Cerebellar nuclear complex (tissue), 1 donor: ENCODE results near the gene TPM2.

Source experiments
- DNase-seq, 2 experiments: peaks; one replicate each; lab custom pipeline; 2025; lab: John Stamatoyannopoulos, UW

The TPM2 gene

DNA sequence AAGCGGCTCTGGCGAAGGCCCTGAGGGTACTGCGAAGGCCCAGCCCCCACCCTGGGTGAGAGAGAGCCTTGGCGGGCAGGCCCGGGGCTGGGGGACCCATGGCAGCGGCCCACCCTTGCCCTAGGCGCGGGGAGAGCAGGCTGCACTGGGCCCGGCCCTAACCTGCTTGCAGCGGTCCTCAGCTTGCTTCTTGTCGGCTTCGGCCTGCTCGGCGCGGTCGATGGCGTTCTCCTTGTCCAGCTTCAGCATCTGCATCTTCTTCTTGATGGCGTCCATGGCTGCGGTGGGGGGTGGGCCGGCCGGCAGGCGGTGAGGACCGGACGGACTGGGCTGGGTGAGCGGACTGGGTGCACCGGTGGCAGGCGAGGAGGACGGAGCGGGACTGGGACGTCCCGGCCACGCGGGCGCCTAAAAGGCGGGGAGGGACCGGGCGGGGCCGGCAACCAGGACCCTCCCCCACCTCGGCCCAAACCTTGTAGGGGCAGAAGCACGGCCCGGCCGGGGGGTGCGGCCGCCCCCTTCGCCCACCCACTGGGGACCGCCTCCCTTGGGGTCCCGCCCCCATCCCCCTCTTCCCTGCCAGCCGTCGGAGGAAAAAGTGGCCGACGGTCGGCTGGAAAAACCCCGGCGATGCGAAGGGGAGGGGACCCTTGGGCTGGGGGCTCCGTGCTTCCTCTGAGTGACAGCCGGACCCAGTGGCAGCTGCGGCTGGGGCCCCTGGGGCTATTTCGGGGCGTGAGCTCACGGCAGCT, at the start of gene TPM2:
Gene TPM2, minus strand, starts transcription at position 384 of the 752 bp plus-strand sequence. Its CDS starts 108 bp downstream, at position 276.
- DNase-seq = no peak

DNA sequence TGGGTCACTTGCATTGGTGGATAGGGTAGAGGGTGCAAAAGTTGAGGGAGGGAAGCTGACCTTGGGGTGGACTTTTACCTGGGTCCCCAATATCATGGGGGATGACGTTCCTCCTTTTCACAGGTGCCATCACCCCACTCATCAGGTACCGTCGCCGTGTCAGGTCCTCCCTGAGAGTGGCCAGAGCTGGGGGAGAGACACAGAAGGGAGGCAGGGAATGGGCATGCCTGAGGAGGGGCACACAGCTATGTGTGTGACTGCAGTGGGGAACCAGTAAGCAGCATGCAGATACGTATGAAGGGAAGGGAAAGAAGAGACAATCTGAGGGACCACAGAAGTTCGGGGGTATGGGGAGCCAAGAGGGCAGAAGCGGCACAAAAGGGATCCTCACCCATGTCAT, 49.2 kb upstream of the TPM2 start:
- DNase-seq = no peak

DNA sequence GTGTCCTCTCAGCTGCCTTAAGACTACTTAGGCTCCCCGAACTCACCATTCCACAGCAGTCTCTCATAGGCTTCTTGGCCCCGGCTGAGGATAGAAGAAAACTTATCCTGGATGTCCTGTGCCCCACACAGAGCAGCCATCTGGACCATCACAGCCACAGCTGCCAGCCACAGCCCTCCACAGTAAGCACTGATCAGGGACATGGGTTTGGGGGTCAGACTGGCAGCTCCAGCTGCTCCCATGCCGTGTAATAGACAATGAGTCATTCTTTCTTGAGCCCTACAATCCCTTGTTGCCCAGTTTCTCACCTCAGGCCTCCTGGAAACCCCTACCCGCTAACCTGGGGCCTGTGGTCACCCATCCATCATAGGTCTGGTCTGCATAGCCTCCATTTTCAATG, 48.5 kb upstream of the TPM2 start:
- DNase-seq = no peak

DNA sequence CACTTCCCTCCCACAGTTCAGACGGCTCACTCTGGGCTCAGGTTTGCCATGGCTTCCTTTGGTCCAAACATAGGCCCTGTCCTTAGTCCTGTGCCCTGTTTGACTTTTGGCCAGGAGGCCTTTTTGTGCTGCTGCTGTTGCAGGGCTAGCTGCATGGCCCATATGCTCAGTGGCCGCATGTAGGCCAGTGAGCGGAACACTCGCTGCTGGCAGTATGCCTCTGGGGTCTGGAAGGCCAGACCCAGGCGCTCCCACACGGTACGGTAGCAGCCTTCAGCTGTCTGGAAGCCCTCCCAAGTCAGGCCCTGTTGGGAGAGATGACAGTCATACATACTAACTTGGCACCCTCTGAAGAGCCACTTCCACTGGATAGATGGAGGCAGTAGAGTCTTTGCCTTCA, 47.4 kb upstream of the TPM2 start:
- no peak for DNase-seq

DNA sequence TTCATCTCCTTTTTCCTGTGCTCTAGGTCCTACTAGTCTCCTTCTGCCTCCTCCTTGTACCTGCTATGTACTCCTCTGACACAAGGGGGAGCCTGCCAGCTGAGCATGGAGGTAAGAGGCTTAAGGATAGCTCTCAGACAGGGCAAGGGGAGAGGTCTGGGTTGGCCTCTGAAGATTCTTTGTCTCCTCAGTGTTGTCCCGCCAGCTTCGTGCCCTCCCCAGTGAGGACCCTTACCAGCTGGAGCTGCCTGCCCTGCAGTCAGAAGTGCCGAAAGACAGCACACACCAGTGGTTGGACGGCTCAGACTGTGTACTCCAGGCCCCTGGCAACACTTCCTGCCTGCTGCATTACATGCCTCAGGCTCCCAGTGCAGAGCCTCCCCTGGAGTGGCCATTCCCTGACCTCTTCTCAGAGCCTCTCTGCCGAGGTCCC, 46.5 kb upstream of the TPM2 start:
- no peak for DNase-seq

DNA sequence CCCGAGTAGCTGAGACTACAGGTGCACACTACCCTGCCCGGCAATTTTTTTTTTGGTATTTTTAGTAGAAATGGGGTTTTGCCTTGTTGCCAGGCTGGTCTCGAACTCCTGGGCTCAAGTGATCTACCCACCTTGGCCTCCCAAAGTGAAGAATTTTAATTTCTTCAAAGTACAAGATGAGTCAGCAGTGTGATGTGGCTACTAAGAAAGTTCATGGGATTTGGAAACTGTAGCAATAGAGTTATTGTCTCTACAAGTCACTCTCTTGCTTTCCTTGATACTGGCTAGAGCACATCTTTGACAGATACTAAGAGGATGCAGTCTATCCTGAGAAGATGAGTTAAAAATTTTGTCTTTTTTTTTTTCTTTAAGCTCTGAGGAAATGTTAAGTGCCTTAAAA, 44.4 kb upstream of the TPM2 start:
- no peak for DNase-seq

- no peak for DNase-seq
These were observed 43.2 kb upstream of the TPM2 start for GRCh38 chr9:35732800-35733541.

DNA sequence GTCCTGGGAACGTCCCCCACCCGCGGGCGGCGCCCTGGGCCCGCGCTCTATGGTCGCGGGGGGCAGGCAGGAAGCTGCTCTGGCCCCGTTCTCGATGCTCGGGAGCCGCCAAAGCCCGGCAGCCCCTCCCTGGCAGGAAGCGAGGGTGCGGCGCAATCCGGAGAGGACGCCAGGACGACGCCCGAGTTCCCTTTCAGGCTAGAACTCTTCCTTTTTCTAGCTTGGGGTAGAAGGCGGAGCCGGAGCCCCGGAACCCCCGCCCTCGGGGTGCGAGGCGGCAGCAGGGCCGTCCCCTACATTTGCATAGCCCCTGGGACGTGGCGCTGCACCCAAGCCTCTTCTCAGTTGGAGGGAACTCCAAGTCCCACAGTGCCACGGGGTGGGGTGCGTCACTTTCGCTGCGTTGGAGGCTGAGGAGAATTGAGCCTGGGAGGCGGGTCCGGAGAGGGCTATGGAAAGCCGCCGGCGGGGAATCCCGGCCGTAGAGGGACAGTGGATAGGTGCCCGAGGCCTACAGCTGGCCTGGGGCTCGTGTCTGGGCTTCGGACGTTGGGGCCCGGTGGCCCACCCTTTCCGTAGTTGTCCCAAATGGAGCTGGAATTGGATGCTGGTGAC, 42.6 kb upstream of the TPM2 start, which contains the start of the genes CREB3 and TLN1:
Gene CREB3, plus strand, starts transcription at position 482 of the 615 bp plus-strand sequence. Its CDS starts 107 bp downstream, at position 589.
Gene TLN1, minus strand, starts transcription at position 11 of the 615 bp plus-strand sequence. CDS start 6,501 bp downstream, outside the sequence.
- DNase-seq = peak; percentile 88 to 91

DNA sequence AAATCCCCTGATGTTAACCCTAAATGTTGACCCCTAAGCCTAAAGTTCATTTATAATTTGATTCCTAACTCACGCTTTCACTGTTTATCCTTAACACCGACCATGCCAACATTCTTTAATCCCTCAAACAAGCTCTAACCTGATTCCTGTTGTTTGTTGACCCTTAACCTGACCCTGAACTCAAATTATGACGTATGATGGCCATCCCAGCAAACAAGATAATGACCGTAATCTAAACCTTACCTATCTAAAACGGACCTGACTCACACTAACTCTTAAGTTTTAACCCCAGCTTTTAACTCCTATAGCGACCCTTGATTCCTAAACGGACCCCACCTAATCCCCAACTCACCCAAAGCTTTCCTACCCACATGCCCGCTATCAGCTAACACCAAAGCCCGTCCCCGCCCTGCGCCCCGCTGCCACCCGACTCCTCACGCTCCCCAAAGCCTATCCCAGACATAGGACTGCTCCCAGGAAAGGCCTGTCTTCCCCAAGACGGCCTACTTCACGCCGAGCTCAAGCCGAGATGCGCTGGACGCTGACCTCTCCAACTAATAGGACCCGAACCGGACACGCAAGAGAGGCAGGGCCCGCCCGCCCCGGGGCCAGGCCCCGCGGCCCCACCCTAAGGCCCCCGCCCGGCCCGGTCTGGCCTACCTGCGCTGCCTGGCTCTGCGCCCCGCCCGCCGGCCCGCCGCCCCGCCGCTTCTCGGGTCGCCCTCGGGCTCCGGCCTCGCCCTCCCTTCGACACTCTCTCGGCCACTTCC, 41.9 kb upstream of the TPM2 start:
- DNase-seq = no peak

- no peak for DNase-seq
These were observed 40.7 kb upstream of the TPM2 start for GRCh38 chr9:35730486-35730854.

DNA sequence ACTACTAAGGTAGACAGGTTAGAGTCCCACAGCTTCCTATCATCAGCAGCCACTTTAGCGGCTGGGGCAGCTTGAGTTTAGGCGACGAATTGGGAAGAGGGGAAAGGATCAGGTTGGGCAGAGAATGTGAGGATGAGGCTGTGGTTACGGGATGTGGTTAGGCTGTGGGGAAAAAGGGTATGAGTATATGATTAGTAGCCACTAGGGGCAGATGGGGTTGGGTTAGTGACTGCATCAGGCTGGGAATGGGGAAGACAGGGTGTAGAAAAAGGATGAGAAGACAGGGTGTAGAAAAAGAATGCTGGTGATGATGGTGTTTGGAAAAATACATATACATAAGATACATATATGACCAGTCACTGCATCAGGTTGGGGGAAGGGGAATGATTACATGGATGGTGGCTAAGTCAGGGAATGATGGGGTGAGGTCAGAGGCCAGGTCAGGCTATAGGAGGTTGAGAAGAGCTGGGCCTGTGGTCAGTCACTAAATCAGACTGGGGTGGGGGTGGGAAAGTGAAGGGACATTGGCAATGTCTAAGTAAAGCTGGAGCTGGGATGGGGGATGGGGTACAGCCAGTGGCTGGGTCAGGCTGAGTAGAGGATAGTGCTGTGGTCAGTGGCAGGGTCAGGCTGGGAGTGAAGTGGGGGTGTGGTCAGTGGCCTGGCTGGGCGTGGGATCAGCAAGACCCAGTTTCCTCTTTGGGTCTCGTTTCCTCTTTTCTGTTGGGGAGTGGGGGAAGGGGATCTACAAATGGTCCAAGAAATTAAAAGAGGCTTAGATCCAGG, 40.2 kb upstream of the TPM2 start:
- no peak for DNase-seq

GRCh38 chr9:35729101-35729500, 39.4 kb upstream of the TPM2 start:
- no peak for DNase-seq

DNA sequence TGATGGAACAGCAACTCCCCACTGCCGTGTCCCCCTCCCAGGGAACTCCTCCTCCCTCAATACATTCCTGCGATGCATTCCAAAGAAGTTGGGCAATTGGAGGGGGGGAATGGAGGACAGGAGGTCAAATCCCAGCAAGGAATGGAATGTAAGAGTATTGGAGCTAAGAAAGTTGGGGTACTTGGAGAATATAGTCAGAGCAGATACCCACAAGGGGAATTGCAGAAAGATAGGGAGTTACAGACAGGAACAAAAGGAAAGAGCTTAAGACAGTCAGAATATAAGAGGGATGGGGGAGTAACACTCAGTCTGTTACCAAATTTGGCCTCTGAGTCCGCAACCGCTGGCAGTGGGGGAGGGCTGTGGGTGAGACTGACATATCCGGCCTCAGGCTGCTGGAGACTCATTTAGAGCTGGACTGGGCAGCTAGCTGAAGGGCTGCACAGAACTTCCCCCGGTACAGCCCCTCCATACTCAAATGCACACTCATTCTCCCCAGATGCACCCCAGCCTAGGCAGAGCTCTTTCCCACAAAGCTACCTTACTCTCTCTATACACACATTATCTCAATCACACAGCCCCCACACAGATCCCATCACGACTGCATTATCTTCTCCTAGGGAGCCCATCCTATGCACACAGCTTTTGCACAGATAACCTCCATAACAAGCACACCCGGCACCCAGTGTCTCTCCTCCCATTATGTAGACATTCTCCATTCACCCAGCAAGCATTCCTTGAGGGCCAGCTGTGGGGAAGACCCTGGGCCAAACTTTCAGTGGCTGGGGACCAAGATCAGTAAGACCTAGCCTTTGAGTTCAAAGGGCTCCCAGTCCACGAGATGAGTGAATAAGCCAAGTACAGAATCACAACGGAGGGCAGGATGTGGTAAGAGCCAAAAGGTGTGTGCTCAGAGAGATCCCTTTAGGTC, 38.6 kb upstream of the TPM2 start:
- DNase-seq = no peak

DNA sequence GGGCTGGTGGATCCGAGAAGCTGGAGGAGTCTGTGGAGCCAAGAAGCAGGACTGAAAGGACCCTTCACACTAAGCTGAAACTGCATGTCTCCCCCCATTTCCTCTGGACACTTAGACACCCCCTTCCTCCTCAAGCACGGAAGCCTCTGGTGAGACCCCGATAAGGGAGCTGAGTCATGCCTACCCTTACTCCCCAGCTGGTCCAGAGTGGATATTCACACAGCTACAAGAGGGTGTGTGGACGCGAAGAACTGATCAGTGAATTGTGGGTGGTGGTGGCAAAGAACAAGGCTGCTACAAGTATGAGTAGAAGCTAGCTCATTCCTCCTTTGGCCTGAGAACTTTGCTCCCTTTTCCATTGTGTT, 37.9 kb upstream of the TPM2 start:
- DNase-seq = no peak

DNA sequence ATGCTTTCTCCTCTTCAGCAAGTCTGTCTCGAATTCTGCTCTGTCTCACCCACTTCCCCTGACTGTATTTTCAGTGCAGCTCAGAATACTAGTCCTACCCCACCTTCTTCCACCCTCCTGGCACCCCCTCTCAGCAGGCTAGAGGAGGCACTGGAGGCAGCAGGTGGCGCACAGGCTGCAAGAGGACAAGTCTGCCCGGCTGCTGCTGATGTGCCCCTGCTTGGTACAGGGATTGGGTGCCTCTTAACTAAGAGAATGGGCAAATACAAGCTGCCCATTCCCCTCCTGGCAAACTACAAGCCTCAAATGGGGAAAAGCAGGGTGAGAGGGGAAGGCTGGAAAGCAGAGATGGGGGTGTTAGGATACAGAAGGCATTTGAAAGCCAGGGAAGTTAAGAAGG, 37.2 kb upstream of the TPM2 start:
- no peak for DNase-seq

GRCh38 chr9:35725362-35725761, 35.6 kb upstream of the TPM2 start:
- DNase-seq = no peak

DNA sequence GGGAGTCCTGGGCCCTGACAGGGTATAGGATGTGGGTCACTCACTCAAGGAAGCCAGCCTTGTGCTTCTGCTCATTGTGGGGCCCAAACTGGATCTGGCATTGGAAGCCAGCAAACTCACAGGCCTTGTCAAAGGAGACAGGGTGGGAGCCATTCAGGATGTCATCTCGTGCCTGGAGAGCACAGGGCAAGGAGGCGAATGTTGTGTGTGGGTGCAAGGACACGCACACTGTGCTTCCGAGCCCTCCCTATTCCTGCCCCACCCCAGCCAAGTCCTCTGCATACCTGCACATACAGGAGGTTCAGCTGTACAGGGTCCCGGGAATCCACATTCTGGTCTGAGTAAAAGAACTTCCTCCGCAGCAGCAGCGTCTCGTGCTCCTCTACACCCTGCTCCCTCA, 34.2 kb upstream of the TPM2 start:
- DNase-seq = no peak

DNA sequence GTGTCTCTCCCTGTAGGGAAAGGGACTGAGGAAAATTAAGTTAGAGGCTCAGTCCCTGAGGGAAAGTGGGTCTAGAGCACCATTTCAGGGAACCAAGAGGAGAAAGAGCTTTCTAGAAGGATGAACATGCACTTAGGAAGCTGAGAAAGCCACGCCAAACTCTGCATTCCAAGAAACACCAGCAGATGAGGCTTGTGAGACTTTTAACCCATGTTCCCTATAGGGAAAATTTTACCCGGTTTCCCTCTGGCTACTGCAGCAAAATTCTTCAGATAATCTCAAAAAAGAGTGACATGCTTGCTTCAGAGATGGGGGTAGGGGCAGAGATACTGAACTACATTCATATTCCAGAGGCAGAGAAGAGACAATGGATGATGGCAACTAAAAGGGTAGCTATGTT, 33.7 kb upstream of the TPM2 start:
- no peak for DNase-seq

GRCh38 chr9:35719546-35719945, 29.8 kb upstream of the TPM2 start:
- DNase-seq = no peak
